ENCODE measurements around the gene SLC16A4.

DNA sequence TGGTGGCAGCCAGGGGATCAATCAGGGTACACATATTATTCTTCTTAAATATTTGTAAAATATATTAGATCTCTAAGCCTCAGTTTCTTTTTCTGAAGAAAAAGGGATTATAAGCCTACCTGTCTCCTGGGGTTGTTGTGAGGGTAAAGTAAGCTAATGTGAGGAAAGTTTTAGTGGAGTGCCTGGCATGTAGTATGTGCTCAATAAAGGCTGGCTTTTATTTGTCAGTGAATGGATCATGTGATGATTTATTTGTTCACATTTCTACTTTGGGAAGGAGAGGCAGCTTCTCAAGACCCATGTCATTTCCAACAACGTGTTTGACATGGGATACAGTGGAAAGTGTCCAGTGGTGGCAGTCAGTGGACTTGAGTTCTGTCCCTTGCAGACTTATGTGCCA is 64.0 kb downstream of the SLC16A4 start:
- TF ChIP-seq SMC3 (IDR thresholded peaks at IDR 0.05; ENCODE audit: low read depth, low read length) (no peak), NRF1 (IDR thresholded peaks at IDR 0.05; ENCODE audit: low read depth, low read length) (no peak), GABPA (IDR thresholded peaks at IDR 0.05; ENCODE audit: low read depth) (no peak), POLR2AphosphoS5 (IDR thresholded peaks at IDR 0.05; ENCODE audit: low read depth, low read length) (no peak), RXRA (IDR thresholded peaks at IDR 0.05; ENCODE audit: borderline replicate concordance, low read depth) (no peak), FOXJ3 (CRISPR knock-in tag; IDR thresholded peaks at IDR 0.05) (no peak), FOXM1 (IDR thresholded peaks at IDR 0.05; ENCODE audit: low read depth) (no peak), TAF1 (IDR thresholded peaks at IDR 0.05; ENCODE audit: borderline replicate concordance, low read depth, low read length) (no peak)
- TF ChIP-seq, protein P1, sequence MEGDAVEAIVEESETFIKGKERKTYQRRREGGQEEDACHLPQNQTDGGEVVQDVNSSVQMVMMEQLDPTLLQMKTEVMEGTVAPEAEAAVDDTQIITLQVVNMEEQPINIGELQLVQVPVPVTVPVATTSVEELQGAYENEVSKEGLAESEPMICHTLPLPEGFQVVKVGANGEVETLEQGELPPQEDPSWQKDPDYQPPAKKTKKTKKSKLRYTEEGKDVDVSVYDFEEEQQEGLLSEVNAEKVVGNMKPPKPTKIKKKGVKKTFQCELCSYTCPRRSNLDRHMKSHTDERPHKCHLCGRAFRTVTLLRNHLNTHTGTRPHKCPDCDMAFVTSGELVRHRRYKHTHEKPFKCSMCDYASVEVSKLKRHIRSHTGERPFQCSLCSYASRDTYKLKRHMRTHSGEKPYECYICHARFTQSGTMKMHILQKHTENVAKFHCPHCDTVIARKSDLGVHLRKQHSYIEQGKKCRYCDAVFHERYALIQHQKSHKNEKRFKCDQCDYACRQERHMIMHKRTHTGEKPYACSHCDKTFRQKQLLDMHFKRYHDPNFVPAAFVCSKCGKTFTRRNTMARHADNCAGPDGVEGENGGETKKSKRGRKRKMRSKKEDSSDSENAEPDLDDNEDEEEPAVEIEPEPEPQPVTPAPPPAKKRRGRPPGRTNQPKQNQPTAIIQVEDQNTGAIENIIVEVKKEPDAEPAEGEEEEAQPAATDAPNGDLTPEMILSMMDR (IDR thresholded peaks at IDR 0.05): no peak
- TF ChIP-seq, protein P2, sequence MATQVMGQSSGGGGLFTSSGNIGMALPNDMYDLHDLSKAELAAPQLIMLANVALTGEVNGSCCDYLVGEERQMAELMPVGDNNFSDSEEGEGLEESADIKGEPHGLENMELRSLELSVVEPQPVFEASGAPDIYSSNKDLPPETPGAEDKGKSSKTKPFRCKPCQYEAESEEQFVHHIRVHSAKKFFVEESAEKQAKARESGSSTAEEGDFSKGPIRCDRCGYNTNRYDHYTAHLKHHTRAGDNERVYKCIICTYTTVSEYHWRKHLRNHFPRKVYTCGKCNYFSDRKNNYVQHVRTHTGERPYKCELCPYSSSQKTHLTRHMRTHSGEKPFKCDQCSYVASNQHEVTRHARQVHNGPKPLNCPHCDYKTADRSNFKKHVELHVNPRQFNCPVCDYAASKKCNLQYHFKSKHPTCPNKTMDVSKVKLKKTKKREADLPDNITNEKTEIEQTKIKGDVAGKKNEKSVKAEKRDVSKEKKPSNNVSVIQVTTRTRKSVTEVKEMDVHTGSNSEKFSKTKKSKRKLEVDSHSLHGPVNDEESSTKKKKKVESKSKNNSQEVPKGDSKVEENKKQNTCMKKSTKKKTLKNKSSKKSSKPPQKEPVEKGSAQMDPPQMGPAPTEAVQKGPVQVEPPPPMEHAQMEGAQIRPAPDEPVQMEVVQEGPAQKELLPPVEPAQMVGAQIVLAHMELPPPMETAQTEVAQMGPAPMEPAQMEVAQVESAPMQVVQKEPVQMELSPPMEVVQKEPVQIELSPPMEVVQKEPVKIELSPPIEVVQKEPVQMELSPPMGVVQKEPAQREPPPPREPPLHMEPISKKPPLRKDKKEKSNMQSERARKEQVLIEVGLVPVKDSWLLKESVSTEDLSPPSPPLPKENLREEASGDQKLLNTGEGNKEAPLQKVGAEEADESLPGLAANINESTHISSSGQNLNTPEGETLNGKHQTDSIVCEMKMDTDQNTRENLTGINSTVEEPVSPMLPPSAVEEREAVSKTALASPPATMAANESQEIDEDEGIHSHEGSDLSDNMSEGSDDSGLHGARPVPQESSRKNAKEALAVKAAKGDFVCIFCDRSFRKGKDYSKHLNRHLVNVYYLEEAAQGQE (IDR thresholded peaks at IDR 0.05; ENCODE audit: low read depth, low read length): no peak
- TF ChIP-seq, protein P3, sequence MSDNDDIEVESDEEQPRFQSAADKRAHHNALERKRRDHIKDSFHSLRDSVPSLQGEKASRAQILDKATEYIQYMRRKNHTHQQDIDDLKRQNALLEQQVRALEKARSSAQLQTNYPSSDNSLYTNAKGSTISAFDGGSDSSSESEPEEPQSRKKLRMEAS (IDR thresholded peaks at IDR 0.05; ENCODE audit: low read depth): no peak

All from SK-N-SH (cell line).